Breast epithelium (tissue), 4 donors: Measurements from ENCODE around the gene DUSP3. TPM values are rescaled to one million over a fixed set of nuclear protein-coding genes. Genes with fewer than 3 reads are reported as not detected.

Experiments
- DNase-seq, 2 donors: peaks; one replicate each; pipeline ENCODE4 v3.0.0-alpha.2; 2019; ENCODE audit warnings: low spot score in 2 of 2
- H3K27ac ChIP-seq, 2 donors: fragments of 200-600 bp; sonication (generic) in 1 of 2; one replicate each; pipeline ENCODE4 v1.5.1; 2016 to 2019; ENCODE audit warnings: mild to moderate bottlenecking in 1 of 2
- H3K27me3 ChIP-seq, 2 donors: fragments of 200-600 bp; sonication (generic) in 1 of 2; one replicate each; pipeline versions ENCODE4 v1.5.1 to v1.6.0; 2017 to 2019; ENCODE audit warnings: control low read depth in 1 of 2, mild to moderate bottlenecking in 1 of 2
- H3K36me3 ChIP-seq: fragments of 200-600 bp; one replicate; pipeline ENCODE4 v1.5.1; 2019
- H3K4me1 ChIP-seq, 2 donors: fragments of 200-600 bp; sonication (generic); one replicate each; pipeline ENCODE4 v1.5.1; 2016 to 2019; ENCODE audit warnings: control low read depth in 1 of 2
- H3K4me3 ChIP-seq, 3 donors: fragments of 200-600 bp; sonication (generic); 1 replicate in 2 of 3; 2 replicates in 1 of 3; pipeline ENCODE4 v1.5.1; 2016 to 2019; ENCODE audit warnings: mild to moderate bottlenecking in 3 of 3, moderate library complexity in 2 of 3
- H3K9me3 ChIP-seq, 2 donors: fragments of 200-600 bp; sonication (generic) in 1 of 2; one replicate each; pipeline ENCODE4 v1.5.1; 2016 to 2019; ENCODE audit warnings: control low read depth in 1 of 2
- POLR2A ChIP-seq: fragments of 450-650 bp; IDR thresholded peaks from one replicate; pipeline ENCODE4 v1.6.1; 2016; ENCODE audit warnings: antibody characterized with exemption, mild to moderate bottlenecking, moderate library complexity
- POLR2AphosphoS5 ChIP-seq, 3 donors: sonication (generic); formaldehyde crosslinking; IDR thresholded peaks; one replicate each; pipeline ENCODE4 v1.6.1; 2017; ENCODE audit warnings: antibody characterized with exemption in 3 of 3
- intact Hi-C: fragments of 100-400 bp; cut with DNase I; formaldehyde crosslinking; loops from one replicate; pipeline ENCODE4 v1.15.1; 2023; ENCODE audit warnings: low total_unique reads
- total RNA-seq, 3 donors: library from RNA; depleted of rRNA; stranded (reverse); fragments of >200 nt; gene quantifications; one replicate each; pipeline ENCODE4 v1.1.0, GENCODE V29; 2016
- TF ChIP-seq, protein P1 (sequence below), 3 donors: fragments of 450-650 bp; IDR thresholded peaks; one replicate each; pipeline ENCODE4 v1.5.1; 2016 to 2017; ENCODE audit warnings: antibody characterized with exemption in 3 of 3, mild to moderate bottlenecking in 3 of 3, moderate library complexity in 3 of 3

The DUSP3 gene
- total RNA-seq, 3 donors from 2014 or later, result 51.5 to 74.9 (median 62.6) TPM

GRCh38 chr17:43774304-43775250, 4.2 kb downstream of the DUSP3 start:
- no peak overlapping the region for H3K27ac ChIP-seq
- no peaks in the 10 kb centered on the region for H3K4me1 ChIP-seq
- peaks cover 18% of the 10 kb centered on the region for H3K36me3 ChIP-seq
- TF ChIP-seq POLR2AphosphoS5 (IDR thresholded peaks at IDR 0.05) (no peak), POLR2A (no peak)
- TF ChIP-seq, protein P1, sequence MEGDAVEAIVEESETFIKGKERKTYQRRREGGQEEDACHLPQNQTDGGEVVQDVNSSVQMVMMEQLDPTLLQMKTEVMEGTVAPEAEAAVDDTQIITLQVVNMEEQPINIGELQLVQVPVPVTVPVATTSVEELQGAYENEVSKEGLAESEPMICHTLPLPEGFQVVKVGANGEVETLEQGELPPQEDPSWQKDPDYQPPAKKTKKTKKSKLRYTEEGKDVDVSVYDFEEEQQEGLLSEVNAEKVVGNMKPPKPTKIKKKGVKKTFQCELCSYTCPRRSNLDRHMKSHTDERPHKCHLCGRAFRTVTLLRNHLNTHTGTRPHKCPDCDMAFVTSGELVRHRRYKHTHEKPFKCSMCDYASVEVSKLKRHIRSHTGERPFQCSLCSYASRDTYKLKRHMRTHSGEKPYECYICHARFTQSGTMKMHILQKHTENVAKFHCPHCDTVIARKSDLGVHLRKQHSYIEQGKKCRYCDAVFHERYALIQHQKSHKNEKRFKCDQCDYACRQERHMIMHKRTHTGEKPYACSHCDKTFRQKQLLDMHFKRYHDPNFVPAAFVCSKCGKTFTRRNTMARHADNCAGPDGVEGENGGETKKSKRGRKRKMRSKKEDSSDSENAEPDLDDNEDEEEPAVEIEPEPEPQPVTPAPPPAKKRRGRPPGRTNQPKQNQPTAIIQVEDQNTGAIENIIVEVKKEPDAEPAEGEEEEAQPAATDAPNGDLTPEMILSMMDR (IDR thresholded peaks at IDR 0.05), result no peak
- DNase-seq, result no peak
- no peak overlapping the region for H3K4me3 ChIP-seq
- no peaks in the 10 kb centered on the region for H3K27me3 ChIP-seq
- H3K9me3 ChIP-seq, result no peaks in the 10 kb centered on the region
- intact Hi-C loops, result loop anchor here (10.0 kb wide), 1 partner anchor 60 kb away; the partner anchor contains the start of gene MPP3

DNA sequence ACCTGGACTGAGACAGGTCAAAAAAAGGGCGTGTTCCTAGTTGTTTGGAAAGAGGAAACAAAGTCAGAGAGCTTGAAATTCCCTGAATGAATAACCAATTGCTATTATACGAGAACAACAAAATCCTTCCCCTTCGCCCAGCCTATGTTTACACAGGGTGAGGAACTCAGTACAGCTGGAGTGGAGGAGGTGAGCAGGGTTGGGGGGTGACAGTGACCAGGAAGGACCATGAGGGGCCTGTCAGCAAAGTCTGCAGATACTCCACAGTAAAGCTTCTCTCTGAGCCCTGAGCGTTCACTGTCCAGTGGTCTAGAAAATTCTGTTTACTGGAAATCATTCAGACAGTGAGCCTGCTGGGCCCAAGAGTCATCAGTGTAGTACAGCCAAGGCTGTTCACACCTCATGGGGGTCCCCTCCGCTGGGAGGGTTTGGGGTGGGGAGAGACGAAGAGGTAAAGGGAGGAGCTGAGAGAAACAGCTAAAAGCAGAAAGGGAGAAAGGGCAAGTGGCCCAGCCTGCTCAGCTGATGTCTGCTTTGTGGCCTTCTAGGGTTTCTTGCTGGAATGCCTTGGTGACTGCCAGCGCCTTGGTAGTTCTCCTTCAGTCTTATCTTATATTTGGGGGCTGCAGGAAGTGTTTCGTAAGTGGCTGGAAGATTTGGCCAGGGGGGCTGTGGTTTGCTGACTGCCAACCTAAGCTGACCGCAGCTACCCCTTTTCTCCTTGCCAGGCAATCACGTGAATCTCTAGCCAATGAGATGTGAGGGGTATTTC, 5.7 kb downstream of the DUSP3 start:
- H3K9me3 ChIP-seq, result no peaks in the 10 kb centered on the region
- H3K27ac ChIP-seq, result no peak overlapping the region
- TF ChIP-seq POLR2A, result no peak
- TF ChIP-seq, protein P1 (IDR thresholded peaks at IDR 0.05), result no peak
- TF ChIP-seq POLR2AphosphoS5 (IDR thresholded peaks at IDR 0.05), result no peak
- H3K4me3 ChIP-seq, result no peak overlapping the region
- intact Hi-C loops, result loop anchor here (10.0 kb wide), 1 partner anchor 62 kb away; the partner anchor contains the start of gene MPP3
- H3K4me1 ChIP-seq, result no peaks in the 10 kb centered on the region
- peaks cover 22% of the 10 kb centered on the region for H3K36me3 ChIP-seq
- no peaks in the 10 kb centered on the region for H3K27me3 ChIP-seq
- DNase-seq, result no peak

DNA sequence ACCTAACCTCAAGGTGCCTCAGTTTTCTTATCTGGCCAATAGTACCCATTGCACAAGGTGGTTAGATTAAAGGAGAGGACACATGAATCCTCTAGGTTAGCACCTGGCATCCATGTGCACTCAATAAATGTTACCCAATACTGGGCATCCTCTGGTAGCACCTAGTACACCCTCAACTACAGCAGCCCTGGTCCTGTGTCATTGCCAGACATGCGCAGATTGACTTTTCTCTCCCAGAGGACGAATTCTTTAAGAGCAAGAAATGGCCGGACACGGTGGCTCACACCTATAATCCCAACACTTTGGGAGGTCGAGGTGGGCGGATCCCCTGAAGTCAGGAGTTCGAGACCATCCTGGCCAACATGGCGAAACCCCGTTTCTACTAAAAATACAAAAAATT, 7.3 kb downstream of the DUSP3 start:
- DNase-seq, result no peak
- H3K27me3 ChIP-seq, result no peaks in the 10 kb centered on the region
- H3K36me3 ChIP-seq, result peaks cover 22% of the 10 kb centered on the region
- intact Hi-C loops, result loop anchor here (10.0 kb wide), 1 partner anchor 63 kb away; the partner anchor contains the start of gene MPP3
- no peak overlapping the region for H3K4me3 ChIP-seq
- H3K27ac ChIP-seq, result no peak overlapping the region
- no peaks in the 10 kb centered on the region for H3K4me1 ChIP-seq
- H3K9me3 ChIP-seq, result no peaks in the 10 kb centered on the region
- TF ChIP-seq POLR2AphosphoS5 (IDR thresholded peaks at IDR 0.05) (no peak), POLR2A (no peak)
- TF ChIP-seq, protein P1 (IDR thresholded peaks at IDR 0.05), result no peak

GRCh38 chr17:43770957-43771356, 7.8 kb downstream of the DUSP3 start:
- no peak for DNase-seq
- intact Hi-C loops, result loop anchor here (10.0 kb wide), 1 partner anchor 64 kb away; the partner anchor contains the start of gene MPP3
- no peaks in the 10 kb centered on the region for H3K9me3 ChIP-seq
- no peaks in the 10 kb centered on the region for H3K27me3 ChIP-seq
- H3K27ac ChIP-seq, result no peak overlapping the region
- no peak overlapping the region for H3K4me3 ChIP-seq
- TF ChIP-seq, protein P1 (IDR thresholded peaks at IDR 0.05), result no peak
- TF ChIP-seq POLR2AphosphoS5 (IDR thresholded peaks at IDR 0.05), result no peak
- TF ChIP-seq POLR2A, result no peak
- H3K36me3 ChIP-seq, result peaks cover 22% of the 10 kb centered on the region
- no peaks in the 10 kb centered on the region for H3K4me1 ChIP-seq
